ENCODE data around the gene NCKAP5.
"Not testable (repeated sequence)": the region's sequence is repeated elsewhere in the genome, so short reads cannot be mapped to it uniquely, and the experiment has no call there.

The NCKAP5 gene

GRCh38 chr2:132725748-132726147 lies 842.5 kb downstream of the NCKAP5 start:
- no peak overlapping the region for H3K27ac ChIP-seq
- no peaks in the 10 kb centered on the region for H3K36me3 ChIP-seq
- no peaks in the 10 kb centered on the region for H3K9me3 ChIP-seq (replicated peaks in 1 of 11)
- H3K4me3 ChIP-seq: no peak overlapping the region
- no peak for TF ChIP-seq Cebpa-rat (IDR thresholded peaks at IDR 0.05)
- H3K4me2 ChIP-seq: no peak overlapping the region
- H4K20me1 ChIP-seq: no peaks in the 10 kb centered on the region
- no peaks in the 10 kb centered on the region for H3K4me1 ChIP-seq
- H3K27me3 ChIP-seq: no peaks in the 10 kb centered on the region
- H3K9ac ChIP-seq: no peak overlapping the region

DNA sequence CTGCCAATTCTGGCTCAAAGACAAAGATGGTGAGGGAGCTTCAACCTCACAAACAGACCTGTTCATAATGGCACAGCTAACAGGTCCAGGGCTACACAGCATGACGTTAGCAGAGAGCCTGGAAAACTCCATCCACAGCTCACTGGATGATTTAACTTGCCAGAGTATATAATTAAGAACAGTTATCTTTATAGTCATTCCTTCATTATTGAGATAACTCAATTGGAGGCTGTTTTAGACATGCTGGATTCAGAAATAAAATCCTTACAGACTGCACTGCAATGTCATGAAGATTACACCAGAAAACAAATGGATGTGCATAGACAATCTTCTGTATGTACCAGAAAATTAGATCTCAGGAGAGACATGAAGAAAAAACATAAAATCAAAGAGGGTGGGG lies 843.1 kb downstream of the NCKAP5 start:
- Histone ChIP-seq H3K36me3 (no peaks in the 10 kb centered on the region), H3K4me3 (no peak overlapping the region), H3K9me3 (replicated peaks in 1 of 11) (no peaks in the 10 kb centered on the region), H3K4me2 (no peak overlapping the region), H4K20me1 (no peaks in the 10 kb centered on the region), H3K9ac (no peak overlapping the region), H3K4me1 (no peaks in the 10 kb centered on the region), H3K27me3 (no peaks in the 10 kb centered on the region), H3K27ac (no peak overlapping the region)
- no peak for TF ChIP-seq Cebpa-rat (IDR thresholded peaks at IDR 0.05)

DNA sequence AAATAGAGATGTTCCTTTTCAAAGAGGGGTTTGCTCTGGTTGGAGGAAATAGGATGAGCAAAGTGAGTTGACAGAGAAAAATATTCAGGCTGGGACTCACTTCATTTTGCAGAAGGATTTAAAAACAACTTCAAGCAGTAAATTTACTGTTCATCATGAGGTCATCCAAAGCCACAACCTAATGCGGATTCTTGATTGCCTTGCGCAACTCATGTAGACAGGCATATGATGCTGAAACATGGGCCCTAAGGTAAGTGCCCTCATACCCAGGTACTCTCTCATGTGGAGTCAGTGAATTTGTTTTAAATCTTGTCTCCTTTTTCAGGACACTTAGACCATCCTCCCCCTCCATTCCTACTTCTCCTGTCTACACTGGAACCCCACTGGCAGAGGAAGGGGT lies 846.3 kb downstream of the NCKAP5 start:
- Histone ChIP-seq H3K4me3 (no peak overlapping the region), H3K27ac (no peak overlapping the region), H3K27me3 (no peaks in the 10 kb centered on the region), H3K9ac (no peak overlapping the region), H3K4me1 (no peaks in the 10 kb centered on the region), H3K36me3 (no peaks in the 10 kb centered on the region), H3K9me3 (replicated peaks in 1 of 11) (no peaks in the 10 kb centered on the region), H4K20me1 (no peaks in the 10 kb centered on the region), H3K4me2 (no peak overlapping the region)
- TF ChIP-seq Cebpa-rat (IDR thresholded peaks at IDR 0.05): 0 out of 22 replicates have a peak, but pooled peaks of 1 of the 11 experiments have one; percentile 10

DNA sequence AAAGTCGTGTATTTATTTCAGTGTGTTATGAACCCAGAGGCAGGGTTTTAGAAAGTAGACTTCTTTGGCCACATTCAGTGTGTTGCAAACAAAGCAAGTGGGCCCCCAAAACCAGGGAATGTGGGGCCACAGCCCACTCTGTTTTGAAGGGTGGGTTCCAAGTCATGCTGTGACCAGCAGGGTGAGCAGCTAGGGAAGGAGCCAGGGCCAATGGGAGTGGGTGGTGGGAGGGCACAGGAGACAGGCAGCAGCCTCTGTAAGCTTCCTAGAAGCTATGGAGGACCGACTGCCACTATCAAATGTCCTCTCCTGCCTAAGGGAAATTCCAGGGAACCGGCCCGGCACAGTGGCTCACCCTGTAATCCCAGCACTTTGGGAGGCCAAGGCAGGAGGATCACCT lies 847.9 kb downstream of the NCKAP5 start:
- Histone ChIP-seq H3K27me3 (no peaks in the 10 kb centered on the region), H3K36me3 (no peaks in the 10 kb centered on the region), H4K20me1 (no peaks in the 10 kb centered on the region), H3K9ac (no peak overlapping the region), H3K4me2 (no peak overlapping the region), H3K4me3 (no peak overlapping the region), H3K4me1 (peaks cover 0 to 6% (median 5%) of the 10 kb centered on the region in 10 experiments; a peak in 15 of 20 replicates), H3K9me3 (replicated peaks in 1 of 11) (no peaks in the 10 kb centered on the region), H3K27ac (no peak overlapping the region)
- TF ChIP-seq Cebpa-rat (IDR thresholded peaks at IDR 0.05): no peak

DNA sequence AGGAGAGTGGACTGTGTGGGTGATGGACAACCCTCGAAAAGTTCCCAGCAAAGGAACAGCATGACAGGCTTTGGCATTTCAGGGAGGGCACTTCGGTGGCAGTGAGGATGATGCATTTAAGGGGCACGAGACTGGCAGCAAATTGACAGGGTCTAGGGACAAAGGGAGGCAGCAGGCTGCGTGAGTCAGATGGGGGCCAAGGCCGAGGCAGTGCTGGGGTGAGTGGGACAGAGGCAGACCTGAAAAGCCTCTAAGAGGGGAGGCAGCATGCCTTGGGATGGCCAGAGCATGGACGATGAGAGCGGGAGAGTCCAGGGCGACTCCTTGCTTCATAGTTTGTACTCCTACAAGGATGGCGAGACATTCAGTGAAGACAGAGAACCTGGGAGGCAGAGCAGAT lies 848.8 kb downstream of the NCKAP5 start:
- no peaks in the 10 kb centered on the region for H3K27me3 ChIP-seq
- no peak overlapping the region for H3K27ac ChIP-seq

GRCh38 chr2:132716954-132717353 lies 851.3 kb downstream of the NCKAP5 start:
- no peak overlapping the region for H3K4me2 ChIP-seq
- no peaks in the 10 kb centered on the region for H4K20me1 ChIP-seq
- no peaks in the 10 kb centered on the region for H3K27me3 ChIP-seq
- no peak overlapping the region for H3K4me3 ChIP-seq
- peaks cover 0 to 12% (median 9%) of the 10 kb centered on the region in 10 experiments; a peak in 15 of 20 replicates for H3K4me1 ChIP-seq
- no peak for TF ChIP-seq Cebpa-rat (IDR thresholded peaks at IDR 0.05)
- no peak overlapping the region for H3K27ac ChIP-seq
- H3K9ac ChIP-seq: no peak overlapping the region
- H3K9me3 ChIP-seq (replicated peaks in 1 of 11): no peaks in the 10 kb centered on the region
- H3K36me3 ChIP-seq: no peaks in the 10 kb centered on the region

More for the DNA sequence above, 848.8 kb downstream of the NCKAP5 start:
- Histone ChIP-seq H3K36me3 (no peaks in the 10 kb centered on the region), H3K9ac (no peak overlapping the region), H3K4me2 (no peak overlapping the region), H4K20me1 (no peaks in the 10 kb centered on the region), H3K4me3 (no peak overlapping the region), H3K9me3 (replicated peaks in 1 of 11) (no peaks in the 10 kb centered on the region), H3K4me1 (peaks cover 0 to 12% (median 9%) of the 10 kb centered on the region in 10 experiments; a peak in 15 of 20 replicates)
- no peak for TF ChIP-seq Cebpa-rat (IDR thresholded peaks at IDR 0.05)

DNA sequence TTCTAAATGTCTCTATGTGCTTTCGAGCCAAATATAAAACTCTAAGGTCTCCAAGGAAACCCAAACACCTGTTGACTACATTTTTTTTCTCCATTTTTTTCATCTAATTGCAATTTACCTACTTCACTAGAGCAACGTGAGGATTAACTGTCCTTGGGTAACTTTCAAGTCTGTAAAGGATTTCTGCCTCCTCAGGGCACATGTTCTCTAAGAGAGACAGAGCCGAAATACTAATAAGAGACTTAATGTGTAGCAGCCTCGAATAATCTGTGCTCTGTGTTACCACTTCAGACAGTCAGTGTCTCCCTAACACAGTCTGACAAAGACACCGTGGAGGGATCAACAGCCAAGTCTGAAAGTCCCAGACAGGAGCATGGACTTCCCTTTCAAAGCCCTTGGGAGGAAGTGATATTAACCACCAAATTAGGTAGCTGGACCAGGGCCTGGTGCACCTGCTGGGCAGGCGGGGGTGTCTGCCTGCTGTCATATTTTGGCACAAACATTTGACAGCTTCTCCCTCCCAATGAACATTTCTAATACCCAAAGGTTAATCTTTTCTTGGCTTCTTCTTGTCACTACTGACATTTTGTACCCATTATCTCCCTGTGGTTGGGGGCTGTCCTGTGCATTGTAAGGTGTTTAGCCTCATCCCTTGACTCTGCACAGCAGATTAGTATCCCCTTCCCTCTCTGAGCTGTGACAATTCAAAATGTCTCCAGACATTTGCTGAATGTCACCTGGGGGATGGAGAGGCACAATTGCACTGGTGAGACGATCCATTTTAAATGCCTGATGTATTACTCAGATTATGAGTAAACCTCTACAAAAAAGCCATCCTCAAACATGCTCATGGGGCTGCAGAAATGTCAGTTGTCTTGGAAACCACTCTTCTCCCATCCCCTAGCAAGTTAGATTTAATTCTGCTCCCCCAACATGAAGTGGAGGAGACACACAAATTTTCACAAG lies 852.6 kb downstream of the NCKAP5 start:
- Histone ChIP-seq H4K20me1 (no peaks in the 10 kb centered on the region), H3K9ac (no peak overlapping the region), H3K9me3 (replicated peaks in 1 of 11) (no peaks in the 10 kb centered on the region), H3K4me1 (peaks cover 0 to 12% (median 9%) of the 10 kb centered on the region in 10 experiments; a peak in 15 of 20 replicates), H3K36me3 (no peaks in the 10 kb centered on the region), H3K4me3 (no peak overlapping the region), H3K4me2 (peak overlapping the region in 8 of 11 experiments; percentile 35 to 66 (median 49); a peak in 16 of 22 replicates), H3K27ac (no peak overlapping the region), H3K27me3 (no peaks in the 10 kb centered on the region)
- TF ChIP-seq Cebpa-rat (IDR thresholded peaks at IDR 0.05): no peak

DNA sequence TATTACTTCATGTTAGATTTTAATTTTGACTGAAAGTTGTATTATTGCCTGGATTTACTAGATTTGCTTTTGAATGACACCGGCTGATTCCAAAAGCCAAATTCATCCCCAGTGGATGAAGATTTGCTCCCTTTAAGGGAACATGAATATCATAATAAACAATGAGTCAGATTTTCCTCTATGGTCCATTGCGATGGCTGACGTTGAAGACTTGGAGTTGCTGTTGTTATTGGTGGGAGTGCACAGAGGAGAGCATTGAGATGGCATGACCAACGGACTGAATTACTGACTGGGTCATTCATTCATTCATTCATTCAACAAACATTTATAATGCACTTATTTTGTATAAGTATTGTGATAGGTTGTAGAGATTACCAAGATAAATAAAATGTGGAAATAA lies 864.9 kb downstream of the NCKAP5 start:
- H4K20me1 ChIP-seq: no peaks in the 10 kb centered on the region; a peak in 1 of 22 replicates
- H3K4me3 ChIP-seq: no peak overlapping the region
- no peaks in the 10 kb centered on the region for H3K27me3 ChIP-seq
- H3K9me3 ChIP-seq (replicated peaks in 1 of 11): no peaks in the 10 kb centered on the region
- H3K36me3 ChIP-seq: no peaks in the 10 kb centered on the region
- TF ChIP-seq Cebpa-rat (IDR thresholded peaks at IDR 0.05): no peak
- no peak overlapping the region for H3K27ac ChIP-seq
- peaks cover 5 to 11% (median 8%) of the 10 kb centered on the region in 10 experiments; a peak in 9 of 20 replicates for H3K4me1 ChIP-seq
- H3K9ac ChIP-seq: no peak overlapping the region
- H3K4me2 ChIP-seq: no peak overlapping the region

DNA sequence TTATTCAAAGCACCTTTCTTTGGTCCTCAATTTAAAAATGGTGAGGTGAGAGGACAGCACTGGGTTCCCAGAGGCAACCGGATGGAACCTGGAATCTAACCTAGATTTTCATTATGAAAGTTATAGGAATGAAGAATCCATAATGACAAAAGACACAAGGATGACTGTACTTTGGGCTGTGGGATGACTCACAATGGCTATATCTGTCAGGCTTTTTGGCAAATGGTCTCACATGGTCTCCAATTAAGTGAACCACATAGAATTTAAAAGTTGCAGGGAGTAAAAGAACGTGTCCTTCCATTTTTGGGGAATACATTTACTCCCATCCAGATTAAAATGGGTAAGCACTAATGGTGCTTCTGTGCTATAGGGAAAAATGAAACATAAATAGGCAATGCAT lies 866.5 kb downstream of the NCKAP5 start:
- Histone ChIP-seq H3K4me3 (no peak overlapping the region), H4K20me1 (no peaks in the 10 kb centered on the region), H3K9ac (no peak overlapping the region), H3K27ac (no peak overlapping the region), H3K27me3 (no peaks in the 10 kb centered on the region), H3K4me1 (peaks cover 5 to 11% (median 8%) of the 10 kb centered on the region in 10 experiments; a peak in 9 of 20 replicates), H3K4me2 (peak overlapping the region; percentile 1 to 48 (median 16); a peak in 11 of 22 replicates), H3K9me3 (replicated peaks in 1 of 11) (no peaks in the 10 kb centered on the region), H3K36me3 (no peaks in the 10 kb centered on the region)
- no peak for TF ChIP-seq Cebpa-rat (IDR thresholded peaks at IDR 0.05)

- not testable (repeated sequence) for H3K4me3 ChIP-seq; H3K27ac ChIP-seq; H3K9ac ChIP-seq; H3K27me3 ChIP-seq; H3K36me3 ChIP-seq; H3K4me2 ChIP-seq; H4K20me1 ChIP-seq; H3K9me3 ChIP-seq (replicated peaks in 1 of 11)
- H3K4me1 ChIP-seq: peaks cover 5 to 11% (median 8%) of the 10 kb centered on the region in 10 experiments; a peak in 9 of 20 replicates
Observed at GRCh38 chr2:132699802-132700201, 868.5 kb downstream of the NCKAP5 start.

- not testable (repeated sequence) for H3K4me3 ChIP-seq; H3K9ac ChIP-seq; H3K27ac ChIP-seq; H3K27me3 ChIP-seq; H3K9me3 ChIP-seq (replicated peaks in 1 of 11); H3K4me2 ChIP-seq; H3K36me3 ChIP-seq; H4K20me1 ChIP-seq
- peaks cover 10 to 15% (median 12%) of the 10 kb centered on the region in 10 experiments; a peak in 16 of 20 replicates for H3K4me1 ChIP-seq
Observed at GRCh38 chr2:132698347-132698746, 869.9 kb downstream of the NCKAP5 start.

All from BLaER1 treated with 17β-estradiol and CSF1 and Interleukin-3, amounts not matched to agents 10 nM and 100 nM (cell line).